H9 (cell line): ENCODE data around the gene TSPAN18. TPM values are rescaled to one million over a fixed set of nuclear protein-coding genes. Genes with fewer than 3 reads are reported as not detected.

Experiments used
- DNase-seq: peaks from one replicate; pipeline ENCODE4 v3.0.0-alpha.2; 2017
- H2AFZ ChIP-seq: one replicate; pipeline ENCODE4 v1.6.1; 2013; ENCODE audit warnings: mild to moderate bottlenecking, low read length, control low read depth, moderate library complexity
- H2AK5ac ChIP-seq: 2 replicates; pipeline ENCODE4 v1.6.1; 2013; ENCODE audit warnings: low read length, control low read depth, mixed read lengths; ENCODE audit not compliant: insufficient read length
- H2BK120ac ChIP-seq: one replicate; pipeline ENCODE4 v1.6.1; 2013; ENCODE audit warnings: low read depth, mild to moderate bottlenecking, low read length, control low read depth, inconsistent platforms; ENCODE audit not compliant: poor library complexity, severe bottlenecking
- H2BK12ac ChIP-seq: 2 replicates; pipeline ENCODE4 v1.6.1; 2013; ENCODE audit warnings: low read length, control low read depth, mixed read lengths, low read depth; ENCODE audit not compliant: insufficient read length
- H2BK15ac ChIP-seq: 2 replicates; pipeline ENCODE4 v1.6.1; 2013; ENCODE audit warnings: low read depth, low read length, control low read depth
- H2BK20ac ChIP-seq: one replicate; pipeline ENCODE4 v1.6.1; 2013; ENCODE audit warnings: low read depth, mild to moderate bottlenecking, low read length, control low read depth, inconsistent platforms; ENCODE audit not compliant: poor library complexity, severe bottlenecking
- H2BK5ac ChIP-seq: 2 replicates; pipeline ENCODE4 v1.6.1; 2013; ENCODE audit warnings: low read length, control low read depth, mixed read lengths; ENCODE audit not compliant: insufficient read length
- H3K14ac ChIP-seq: 2 replicates; pipeline ENCODE4 v1.6.1; 2013; ENCODE audit warnings: low read length, control low read depth; ENCODE audit not compliant: insufficient read depth
- H3K18ac ChIP-seq: 2 replicates; pipeline ENCODE4 v1.6.1; 2013; ENCODE audit warnings: low read depth, mild to moderate bottlenecking, mixed read lengths, low read length, control low read depth; ENCODE audit not compliant: insufficient read length
- H3K23ac ChIP-seq: 2 replicates; pipeline ENCODE4 v1.6.1; 2013; ENCODE audit warnings: low read length, control low read depth, mixed read lengths, low read depth; ENCODE audit not compliant: insufficient read length
- H3K23me2 ChIP-seq: 2 replicates; pipeline ENCODE4 v1.6.1; 2013; ENCODE audit warnings: low read depth, mild to moderate bottlenecking, mixed read lengths, low read length, control low read depth; ENCODE audit not compliant: insufficient read length, poor library complexity, severe bottlenecking
- H3K27ac ChIP-seq: 2 replicates; pipeline ENCODE4 v1.5.1; 2013; ENCODE audit warnings: low read length, control low read depth, mixed read lengths, low read depth; ENCODE audit not compliant: insufficient read length
- H3K27me3 ChIP-seq: 2 replicates; pipeline ENCODE4 v1.6.1; 2013; ENCODE audit warnings: low read length, control low read depth, inconsistent platforms; ENCODE audit not compliant: insufficient read depth
- H3K4ac ChIP-seq: 2 replicates; pipeline ENCODE4 v1.6.1; 2013; ENCODE audit warnings: low read depth, mild to moderate bottlenecking, control low read depth, inconsistent platforms, low read length, moderate library complexity
- H3K4me1 ChIP-seq: 2 replicates; pipeline ENCODE4 v1.6.1; 2013; ENCODE audit warnings: low read length, control low read depth, inconsistent platforms; ENCODE audit not compliant: insufficient read depth
- H3K4me2 ChIP-seq: 2 replicates; pipeline ENCODE4 v1.6.1; 2013; ENCODE audit warnings: low read length, control low read depth, mixed read lengths; ENCODE audit not compliant: insufficient read length, insufficient read depth
- H3K56ac ChIP-seq: 2 replicates; pipeline ENCODE4 v1.6.1; 2013; ENCODE audit warnings: low read depth, mild to moderate bottlenecking, mixed read lengths, low read length, control low read depth; ENCODE audit not compliant: insufficient read length
- H3K79me1 ChIP-seq: 2 replicates; pipeline ENCODE4 v1.6.1; 2013; ENCODE audit warnings: low read depth, mild to moderate bottlenecking, moderate library complexity, low read length, control low read depth, inconsistent platforms; ENCODE audit not compliant: insufficient read depth, poor library complexity, severe bottlenecking
- H3K79me2 ChIP-seq: 2 replicates; pipeline ENCODE4 v1.6.1; 2013; ENCODE audit warnings: low read length, control low read depth, inconsistent platforms; ENCODE audit not compliant: insufficient read depth
- H3K9ac ChIP-seq: 2 replicates; pipeline ENCODE4 v1.6.1; 2013; ENCODE audit warnings: low read length, control low read depth, mixed read lengths; ENCODE audit not compliant: insufficient read length; ENCODE audit errors: extremely low read depth
- H3K9me3 ChIP-seq: one replicate; pipeline ENCODE4 v1.6.1; 2013; ENCODE audit warnings: low read depth, low read length, inconsistent platforms; ENCODE audit not compliant: control insufficient read depth
- H3T11ph ChIP-seq: one replicate; pipeline ENCODE4 v1.6.1; 2013; ENCODE audit warnings: mild to moderate bottlenecking, low read length, control low read depth, inconsistent platforms
- H4K20me1 ChIP-seq: one replicate; pipeline ENCODE4 v1.6.1; 2013; ENCODE audit not compliant: control insufficient read depth, insufficient read length, insufficient read depth
- H4K5ac ChIP-seq: 2 replicates; pipeline ENCODE4 v1.6.1; 2013; ENCODE audit warnings: low read depth, mild to moderate bottlenecking, mixed read lengths, low read length, control low read depth; ENCODE audit not compliant: insufficient read length
- H4K8ac ChIP-seq: replicated peaks from 2 replicates; pipeline ENCODE4 v1.6.1; 2013; ENCODE audit warnings: low read length, control low read depth, mixed read lengths, low read depth; ENCODE audit not compliant: insufficient read length
- H4K91ac ChIP-seq: 2 replicates; pipeline ENCODE4 v1.6.1; 2013; ENCODE audit warnings: low read depth, mild to moderate bottlenecking, moderate library complexity, mixed read lengths, low read length, control low read depth; ENCODE audit not compliant: insufficient read length
- H3K27ac Mint-ChIP-seq, 3 experiments: 2 replicates in 2 of 3; 3 replicates in 1 of 3; pipeline ENCODE4 v1.8.0; 2020 to 2021; ENCODE audit warnings: mixed read lengths in 3 of 3, mild to moderate bottlenecking in 1 of 3, moderate library complexity in 1 of 3
- H3K27me3 Mint-ChIP-seq: 2 replicates; pipeline ENCODE4 v1.8.0; 2021; ENCODE audit warnings: low read depth, mild to moderate bottlenecking, moderate library complexity, mixed read lengths
- H3K36me3 Mint-ChIP-seq, 3 experiments: 2 replicates in 2 of 3; 3 replicates in 1 of 3; pipeline ENCODE4 v1.8.0; 2020 to 2021; ENCODE audit warnings: low read depth in 3 of 3, mixed read lengths in 3 of 3; ENCODE audit not compliant: insufficient read depth in 1 of 3
- H3K4me1 Mint-ChIP-seq, 2 experiments: 2 replicates each; pipeline ENCODE4 v1.8.0; 2020; ENCODE audit warnings: mixed read lengths in 2 of 2
- H3K4me3 Mint-ChIP-seq, 2 experiments: 2 replicates in 1 of 2; 3 replicates in 1 of 2; pipeline ENCODE4 v1.8.0; 2020 to 2021; ENCODE audit warnings: mild to moderate bottlenecking in 2 of 2, mixed read lengths in 2 of 2, moderate library complexity in 1 of 2
- H3K9me3 Mint-ChIP-seq, 2 experiments: 2 replicates in 1 of 2; 3 replicates in 1 of 2; pipeline ENCODE4 v1.8.0; 2020; ENCODE audit warnings: mild to moderate bottlenecking in 2 of 2, mixed read lengths in 2 of 2, moderate library complexity in 1 of 2
- WGBS: extraction: QIAGEN DNeasy Blood & Tissue Kit; methylation state at CpG from one replicate; pipeline ENCODE4 v1.1.7; 2013; ENCODE audit warnings: missing lambda C conversion rate, low lambda C conversion rate, mixed read lengths; ENCODE audit not compliant: insufficient read length; ENCODE audit errors: extremely low coverage; 5-methylcytosine and 5-hydroxymethylcytosine counted together
- total RNA-seq: library from RNA; stranded (reverse); gene quantifications from 2 replicates; pipeline ENCODE4 v1.2.1, GENCODE V29; 2021
- TF ChIP-seq, protein P1 (sequence below): fragments of 200-600 bp; sonication (generic); conservative IDR thresholded peaks from 3 replicates; pipeline ENCODE4 v1.8.0; 2021; ENCODE audit warnings: antibody characterized with exemption, mild to moderate bottlenecking

The TSPAN18 gene
- total RNA-seq, 1 experiment from 2014 or later: 25.3 TPM

- no peak overlapping the region for H3K4me2 ChIP-seq
- H4K20me1 ChIP-seq: no peaks in the 10 kb centered on the region
- no peak overlapping the region for H4K91ac ChIP-seq
- Mint-ChIP-seq H3K4me1 (peaks cover 30 to 42% of the 10 kb centered on the region in 2 experiments), H3K27me3 (peaks cover 4% of the 10 kb centered on the region), H3K27ac (no peak overlapping the region; a peak in 1 of 7 replicates), H3K4me3 (no peak overlapping the region), H3K36me3 (no peaks in the 10 kb centered on the region; a peak in 2 of 7 replicates), H3K9me3 (no peaks in the 10 kb centered on the region)
- H2BK20ac ChIP-seq: no peak overlapping the region
- H2AFZ ChIP-seq: no peak overlapping the region
- no peak overlapping the region for H2BK15ac ChIP-seq
- H3K14ac ChIP-seq: no peak overlapping the region
- H3K23me2 ChIP-seq: no peaks in the 10 kb centered on the region
- no peak overlapping the region for H2BK120ac ChIP-seq
- H3K56ac ChIP-seq: no peak overlapping the region
- no peak overlapping the region for H3K23ac ChIP-seq
- H3T11ph ChIP-seq: no peak overlapping the region
- TF ChIP-seq, protein P1, sequence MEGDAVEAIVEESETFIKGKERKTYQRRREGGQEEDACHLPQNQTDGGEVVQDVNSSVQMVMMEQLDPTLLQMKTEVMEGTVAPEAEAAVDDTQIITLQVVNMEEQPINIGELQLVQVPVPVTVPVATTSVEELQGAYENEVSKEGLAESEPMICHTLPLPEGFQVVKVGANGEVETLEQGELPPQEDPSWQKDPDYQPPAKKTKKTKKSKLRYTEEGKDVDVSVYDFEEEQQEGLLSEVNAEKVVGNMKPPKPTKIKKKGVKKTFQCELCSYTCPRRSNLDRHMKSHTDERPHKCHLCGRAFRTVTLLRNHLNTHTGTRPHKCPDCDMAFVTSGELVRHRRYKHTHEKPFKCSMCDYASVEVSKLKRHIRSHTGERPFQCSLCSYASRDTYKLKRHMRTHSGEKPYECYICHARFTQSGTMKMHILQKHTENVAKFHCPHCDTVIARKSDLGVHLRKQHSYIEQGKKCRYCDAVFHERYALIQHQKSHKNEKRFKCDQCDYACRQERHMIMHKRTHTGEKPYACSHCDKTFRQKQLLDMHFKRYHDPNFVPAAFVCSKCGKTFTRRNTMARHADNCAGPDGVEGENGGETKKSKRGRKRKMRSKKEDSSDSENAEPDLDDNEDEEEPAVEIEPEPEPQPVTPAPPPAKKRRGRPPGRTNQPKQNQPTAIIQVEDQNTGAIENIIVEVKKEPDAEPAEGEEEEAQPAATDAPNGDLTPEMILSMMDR: no peak
- H2AK5ac ChIP-seq: no peak overlapping the region
- WGBS: no CpG with 5 or more reads among the region's 7 CpGs
- no peak overlapping the region for H3K18ac ChIP-seq
- no peaks in the 10 kb centered on the region for H3K79me2 ChIP-seq
- no peaks in the 10 kb centered on the region for H3K9me3 ChIP-seq
- DNase-seq: no peak
- no peaks in the 10 kb centered on the region; the same call in 1 of the 2 replicates for H3K4me1 ChIP-seq
- no peak overlapping the region for H3K4ac ChIP-seq
- no peak overlapping the region for H3K27ac ChIP-seq
- no peaks in the 10 kb centered on the region for H3K27me3 ChIP-seq
- H2BK12ac ChIP-seq: no peak overlapping the region
- no peak overlapping the region for H4K5ac ChIP-seq
- H3K9ac ChIP-seq: no peak overlapping the region
- H4K8ac ChIP-seq: no peak overlapping the region
- H3K79me1 ChIP-seq: no peaks in the 10 kb centered on the region
- H2BK5ac ChIP-seq: no peak overlapping the region
Observed at GRCh38 chr11:44892843-44893242, 166.1 kb downstream of the TSPAN18 start.
